Cardiac fibroblast (primary cell): ENCODE measurements around the gene PACRG.

Source experiments
- DNase-seq, 2 donors: peaks; one replicate each; pipeline versions ENCODE4 v3.0.0 to v3.0.0-alpha.2; 2010; ENCODE audit warnings: low read depth in 2 of 2
- H3K4me3 ChIP-seq, 2 donors: replicated peaks in 1 of 2; 1 replicate in 1 of 2; 2 replicates in 1 of 2; pipeline ENCODE4 v1.5.1; 2011; ENCODE audit warnings: low read depth in 2 of 2, low read length in 2 of 2, mild to moderate bottlenecking in 2 of 2, moderate library complexity in 1 of 2
- TF ChIP-seq, protein P1 (sequence below): IDR thresholded peaks from one replicate; pipeline ENCODE4 v1.5.1; 2011; ENCODE audit warnings: low read depth, mild to moderate bottlenecking, low read length, inconsistent platforms

PACRG gene

DNA sequence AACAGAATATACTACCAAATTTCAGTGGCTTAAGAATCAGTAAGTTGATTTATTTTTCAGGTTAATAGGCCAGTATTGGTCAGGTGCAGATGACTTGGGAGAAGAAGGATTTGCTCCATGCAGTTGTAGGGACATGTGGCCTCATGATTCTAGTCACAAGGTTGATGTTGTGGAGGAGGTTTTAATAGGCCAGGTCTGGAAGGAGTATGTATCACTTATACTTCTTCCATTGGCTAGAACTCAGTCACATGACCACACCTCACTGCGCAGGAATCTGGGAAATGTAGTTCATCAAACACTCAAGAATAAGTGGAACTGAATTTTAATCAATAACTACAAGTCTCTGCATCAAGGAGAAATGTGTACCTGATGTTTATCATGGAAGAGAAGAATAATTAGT is 405.2 kb downstream of the PACRG start:
- TF ChIP-seq, protein P1, sequence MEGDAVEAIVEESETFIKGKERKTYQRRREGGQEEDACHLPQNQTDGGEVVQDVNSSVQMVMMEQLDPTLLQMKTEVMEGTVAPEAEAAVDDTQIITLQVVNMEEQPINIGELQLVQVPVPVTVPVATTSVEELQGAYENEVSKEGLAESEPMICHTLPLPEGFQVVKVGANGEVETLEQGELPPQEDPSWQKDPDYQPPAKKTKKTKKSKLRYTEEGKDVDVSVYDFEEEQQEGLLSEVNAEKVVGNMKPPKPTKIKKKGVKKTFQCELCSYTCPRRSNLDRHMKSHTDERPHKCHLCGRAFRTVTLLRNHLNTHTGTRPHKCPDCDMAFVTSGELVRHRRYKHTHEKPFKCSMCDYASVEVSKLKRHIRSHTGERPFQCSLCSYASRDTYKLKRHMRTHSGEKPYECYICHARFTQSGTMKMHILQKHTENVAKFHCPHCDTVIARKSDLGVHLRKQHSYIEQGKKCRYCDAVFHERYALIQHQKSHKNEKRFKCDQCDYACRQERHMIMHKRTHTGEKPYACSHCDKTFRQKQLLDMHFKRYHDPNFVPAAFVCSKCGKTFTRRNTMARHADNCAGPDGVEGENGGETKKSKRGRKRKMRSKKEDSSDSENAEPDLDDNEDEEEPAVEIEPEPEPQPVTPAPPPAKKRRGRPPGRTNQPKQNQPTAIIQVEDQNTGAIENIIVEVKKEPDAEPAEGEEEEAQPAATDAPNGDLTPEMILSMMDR = no peak
- no peak overlapping the region for H3K4me3 ChIP-seq
- no peak for DNase-seq

DNA sequence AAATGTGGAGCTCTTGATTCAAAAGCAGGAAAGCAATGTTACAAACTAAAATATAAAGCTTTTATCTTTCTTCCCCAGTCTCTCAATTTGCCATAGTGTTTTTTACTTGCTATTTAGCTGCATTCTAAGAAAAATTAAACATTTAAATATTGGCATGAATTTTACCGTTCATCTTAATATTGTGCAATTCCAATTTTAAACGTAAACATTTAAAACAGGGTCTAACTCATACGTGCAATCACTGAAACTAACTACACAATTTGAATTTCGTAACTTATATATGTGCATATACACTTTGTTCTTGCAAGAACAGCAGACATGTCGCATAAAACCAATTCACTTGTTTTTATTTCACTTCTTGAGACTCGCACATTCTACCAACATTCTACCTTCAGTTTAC is 405.9 kb downstream of the PACRG start:
- TF ChIP-seq, protein P1 = no peak
- H3K4me3 ChIP-seq = no peak overlapping the region
- no peak for DNase-seq

DNA sequence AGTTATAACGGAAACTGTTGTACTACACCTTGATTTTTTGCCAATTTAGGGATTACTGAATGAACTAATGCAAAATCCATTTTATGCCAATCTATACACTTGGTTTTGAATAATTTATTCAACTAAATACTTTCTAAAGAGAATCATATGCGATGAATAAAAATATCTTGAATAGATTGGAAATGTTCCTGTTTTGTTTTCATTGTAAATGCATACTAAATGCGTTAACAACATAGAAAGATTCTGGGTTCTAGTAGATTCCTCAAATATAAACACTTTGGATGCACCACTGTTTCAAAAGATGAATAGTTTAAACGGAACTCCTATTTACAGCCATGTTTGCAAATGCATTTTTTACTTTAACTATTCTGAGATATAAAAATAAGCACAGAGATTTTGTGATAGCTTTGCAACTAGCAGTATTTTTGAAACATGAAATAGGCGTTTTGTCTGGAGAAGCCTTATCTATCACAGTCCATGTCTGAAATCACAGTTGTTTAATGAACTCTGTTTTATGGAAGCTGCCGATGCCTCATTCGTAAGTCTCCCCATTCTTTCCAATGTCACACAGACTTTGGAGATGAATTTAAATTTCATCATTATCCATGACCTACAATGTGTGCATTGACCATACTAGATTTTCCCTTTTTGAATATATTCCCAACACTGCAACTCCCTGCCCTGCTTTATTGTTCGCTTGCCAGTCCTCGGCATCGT is 409.1 kb downstream of the PACRG start:
- DNase-seq = no peak
- TF ChIP-seq, protein P1 = no peak
- H3K4me3 ChIP-seq = no peak overlapping the region

DNA sequence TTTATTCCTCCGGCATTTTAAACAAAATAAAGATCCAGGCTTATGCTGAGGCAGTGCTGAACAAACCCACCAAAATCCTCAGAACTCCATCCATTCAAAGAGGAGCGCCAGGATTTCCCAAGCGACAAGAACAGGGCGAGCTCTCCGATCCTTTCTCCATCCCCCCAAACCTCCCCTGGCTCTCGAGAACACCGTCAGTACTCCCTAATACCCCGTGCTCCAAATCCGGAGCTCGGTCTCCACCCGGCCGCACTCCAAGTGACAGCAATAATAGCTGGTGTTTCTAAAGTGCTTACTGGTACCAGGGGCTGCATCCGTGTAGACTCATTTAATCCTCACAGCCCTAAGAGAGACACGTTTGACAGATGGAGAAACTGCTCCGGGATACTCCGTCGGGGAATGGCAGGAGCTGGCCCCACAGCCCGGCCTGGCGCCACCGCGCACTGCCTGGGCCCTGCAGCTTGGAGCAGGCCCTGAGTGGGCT is 409.7 kb downstream of the PACRG start:
- TF ChIP-seq, protein P1 = no peak
- H3K4me3 ChIP-seq = no peak overlapping the region
- DNase-seq = no peak

DNA sequence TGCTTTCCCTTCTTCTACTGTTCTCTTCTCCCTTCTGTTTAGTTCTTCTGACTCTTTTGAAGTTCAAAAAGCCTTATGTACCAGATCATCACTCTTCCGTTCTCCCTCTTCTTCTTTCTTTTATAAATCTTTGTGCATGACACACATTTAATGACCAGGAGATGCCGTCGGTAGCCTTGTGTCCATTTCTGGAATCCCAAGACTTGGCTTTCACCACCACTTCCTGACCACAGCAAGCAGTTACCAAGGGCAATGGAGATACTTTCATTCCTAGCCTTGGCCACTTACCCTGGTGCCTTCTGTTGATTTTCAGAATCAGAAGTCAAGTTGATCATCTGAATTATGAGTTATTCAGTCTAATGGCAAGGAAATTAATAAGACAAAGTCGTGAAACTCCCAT is 418.3 kb downstream of the PACRG start:
- no peak overlapping the region for H3K4me3 ChIP-seq
- TF ChIP-seq, protein P1 = no peak

DNA sequence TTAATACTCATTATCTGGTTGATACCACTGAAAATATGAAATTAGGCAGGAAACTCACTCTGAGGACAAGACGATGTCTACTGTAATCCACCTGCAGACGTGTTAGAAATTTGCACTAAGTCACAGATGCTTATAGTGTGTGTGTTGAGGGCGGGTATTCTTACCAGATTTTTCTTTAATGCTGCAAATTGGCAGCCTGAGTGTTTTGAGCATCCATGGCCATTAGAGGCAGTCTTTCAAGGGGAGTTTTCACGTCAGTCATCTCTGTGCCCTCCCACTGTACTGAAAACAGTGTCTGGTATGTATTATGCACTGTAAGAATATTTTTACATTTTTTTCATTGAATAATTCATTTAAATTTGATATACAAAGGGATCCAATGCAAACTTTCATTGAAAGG is 420.2 kb downstream of the PACRG start:
- no peak overlapping the region for H3K4me3 ChIP-seq
- TF ChIP-seq, protein P1 = no peak
- peak; percentile 3 for DNase-seq

More for the DNA sequence above, 418.3 kb downstream of the PACRG start:
- no peak for DNase-seq
